Stimulated activated CD8-positive, alpha-beta memory T cell treated with anti-CD3 and anti-CD28 coated beads, Interleukin-7, amount 100 ng/mL, for 24 hours (primary cell): ENCODE results near the gene RERE.

Experiments
- DNase-seq: peaks from one replicate; pipeline ENCODE4 v3.0.0-alpha.2; 2020; ENCODE audit warnings: low read depth

Gene RERE

GRCh38 chr1:8423692-8424538 is 393.5 kb downstream of the RERE start:
- peak; percentile 26 for DNase-seq

DNA sequence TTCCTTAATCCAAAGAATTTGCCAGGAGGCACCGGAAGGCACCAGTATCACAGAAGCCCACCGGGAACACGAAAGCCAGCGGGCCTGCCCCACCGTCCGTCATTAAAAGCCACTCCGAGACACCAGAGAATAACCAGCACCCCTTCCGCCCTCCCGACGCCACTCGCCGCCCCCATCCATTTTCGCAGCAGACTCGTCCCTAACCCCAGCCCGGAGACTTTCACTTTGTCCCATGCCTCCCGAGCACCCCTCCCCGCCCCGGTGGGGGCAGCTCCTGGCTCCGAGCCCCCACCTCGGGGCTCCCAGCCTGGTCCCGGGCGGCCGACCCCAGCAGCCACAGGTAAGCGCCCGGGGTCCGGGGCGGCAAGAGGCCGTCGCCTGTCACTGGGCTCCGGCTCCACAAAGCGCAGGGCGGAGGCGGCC is 394.2 kb downstream of the RERE start:
- no peak for DNase-seq

GRCh38 chr1:8422510-8423268 is 394.8 kb downstream of the RERE start:
- no peak for DNase-seq

DNA sequence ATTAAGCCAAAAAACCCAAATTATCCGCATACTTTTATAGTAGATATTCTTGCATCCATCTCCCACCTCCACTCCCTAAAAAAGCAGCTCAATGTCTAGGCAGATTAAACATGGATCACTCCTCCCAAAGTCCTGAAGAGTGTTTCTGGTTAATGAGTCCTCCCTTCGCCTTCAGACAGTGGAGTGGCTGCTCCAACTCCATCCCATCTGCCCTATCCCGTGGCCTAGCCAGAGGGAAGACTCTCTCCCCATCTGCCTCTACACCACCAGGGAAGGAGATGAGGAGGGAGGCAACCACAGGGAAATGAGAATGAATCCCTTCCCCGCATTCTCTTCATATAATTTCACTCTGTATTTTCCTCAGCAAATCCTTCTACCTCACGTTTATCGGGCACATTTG is 395.7 kb downstream of the RERE start:
- no peak for DNase-seq

GRCh38 chr1:8420318-8420717 is 397.1 kb downstream of the RERE start:
- no peak for DNase-seq

GRCh38 chr1:8419861-8420260 is 397.6 kb downstream of the RERE start:
- DNase-seq = no peak

DNA sequence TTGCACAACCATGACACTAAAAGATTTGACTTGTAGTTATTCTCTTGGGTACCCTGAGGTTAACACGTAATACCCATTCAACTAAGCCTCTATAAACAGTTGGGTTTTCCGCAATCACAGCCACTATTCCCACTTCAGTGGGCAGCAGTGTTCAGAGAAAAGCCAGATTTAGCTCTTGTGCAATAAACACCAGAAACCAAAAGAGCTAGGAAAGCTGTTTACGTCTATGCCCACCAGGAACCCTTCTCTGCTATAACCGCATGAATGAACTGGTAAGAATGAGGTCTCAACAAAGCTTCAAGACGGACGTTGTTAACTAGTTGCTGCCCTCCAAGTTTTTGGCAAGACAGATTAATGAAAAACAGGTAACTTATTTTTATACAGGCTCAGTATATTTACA is 398.3 kb downstream of the RERE start:
- DNase-seq = no peak

- DNase-seq = no peak
These were observed 399.1 kb downstream of the RERE start for GRCh38 chr1:8418301-8418700.

DNA sequence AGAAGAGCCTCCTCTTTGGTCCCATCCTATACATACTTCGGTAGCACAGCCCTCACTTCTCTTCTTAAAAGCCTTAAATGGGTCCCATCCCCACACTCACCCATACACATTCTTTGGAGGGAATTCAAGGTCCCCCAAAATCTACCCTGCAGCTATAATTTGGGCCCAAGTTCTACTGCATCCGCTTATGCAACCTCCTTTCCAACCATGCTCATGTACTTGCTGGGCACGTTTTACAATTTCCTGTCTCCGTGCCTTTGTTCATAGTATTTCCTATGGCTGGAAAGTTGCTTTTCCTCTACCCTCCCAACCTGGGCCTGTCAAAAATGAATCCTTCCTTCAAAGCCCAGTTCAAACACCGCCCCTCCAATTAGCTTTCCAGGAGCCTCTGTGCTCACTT is 399.8 kb downstream of the RERE start:
- DNase-seq = no peak

GRCh38 chr1:8416881-8417280 is 400.6 kb downstream of the RERE start:
- no peak for DNase-seq

GRCh38 chr1:8415526-8416278 is 401.7 kb downstream of the RERE start:
- no peak for DNase-seq

DNA sequence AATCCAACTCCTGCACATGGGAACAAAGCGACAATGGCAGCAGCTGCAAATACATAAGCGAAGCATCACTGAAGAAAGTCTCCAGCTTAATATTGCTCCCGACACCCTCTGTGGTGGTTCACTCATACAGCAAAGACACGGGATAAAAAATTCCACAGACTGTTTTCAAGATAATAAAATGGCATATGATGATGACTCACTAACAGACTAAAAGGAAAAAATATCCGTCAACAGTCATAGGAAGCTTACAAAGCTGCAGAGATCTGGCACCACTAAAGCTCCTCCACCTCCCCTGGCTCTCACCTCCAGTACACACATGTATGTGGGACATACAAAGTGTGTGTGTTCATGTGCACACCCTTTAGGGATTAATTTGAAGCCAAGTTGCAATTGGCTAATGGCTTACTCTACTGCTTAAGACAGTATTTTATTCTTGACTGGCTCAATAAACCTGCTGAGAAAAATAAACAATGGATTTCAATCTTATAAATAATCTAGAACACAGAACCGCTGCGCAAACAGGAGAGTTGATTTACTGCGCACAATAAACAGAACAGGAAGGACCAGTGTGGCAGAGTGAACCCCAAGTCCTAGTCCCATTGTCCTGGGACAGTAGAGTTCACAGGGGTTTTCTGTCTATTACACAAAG is 405.1 kb downstream of the RERE start:
- no peak for DNase-seq

DNA sequence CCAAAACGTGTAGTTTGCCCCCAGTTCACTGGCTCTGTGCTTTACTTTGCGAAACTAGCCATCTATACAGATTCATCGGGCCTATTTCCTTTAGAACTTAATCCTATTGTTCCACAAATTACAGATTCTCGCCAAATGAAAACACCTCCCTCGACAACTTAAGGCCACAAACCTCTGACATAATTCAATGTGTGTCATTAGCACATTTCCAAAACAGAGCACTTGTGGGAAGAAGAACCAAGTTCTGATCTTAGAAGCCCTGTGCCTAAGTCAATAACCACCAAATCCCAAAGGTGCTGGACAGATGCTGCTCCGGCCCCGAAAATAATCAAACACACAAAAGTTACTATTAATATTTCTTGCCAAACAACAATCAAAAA is 405.6 kb downstream of the RERE start:
- no peak for DNase-seq

DNA sequence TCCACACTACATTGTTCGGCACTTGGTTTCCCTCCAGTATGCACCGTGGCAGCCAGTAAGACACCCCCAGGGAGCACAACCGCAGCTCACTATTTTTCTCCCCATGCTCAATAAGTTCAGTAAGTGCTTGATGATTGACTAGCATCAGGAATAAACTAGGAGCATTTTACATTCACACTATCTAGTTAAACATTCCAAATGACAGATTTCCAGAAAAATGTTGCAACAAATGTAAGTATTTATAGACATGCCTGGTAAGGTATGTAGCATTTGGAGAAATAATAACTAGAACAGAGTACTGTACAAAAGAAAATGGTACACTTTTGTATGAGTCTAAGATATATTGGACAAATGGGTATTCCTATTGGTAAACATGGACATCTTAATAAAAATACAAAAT is 406.6 kb downstream of the RERE start:
- DNase-seq = no peak

- no peak for DNase-seq
These were observed 407.8 kb downstream of the RERE start for GRCh38 chr1:8409606-8410005.

GRCh38 chr1:8409106-8409505 is 408.3 kb downstream of the RERE start:
- no peak for DNase-seq

DNA sequence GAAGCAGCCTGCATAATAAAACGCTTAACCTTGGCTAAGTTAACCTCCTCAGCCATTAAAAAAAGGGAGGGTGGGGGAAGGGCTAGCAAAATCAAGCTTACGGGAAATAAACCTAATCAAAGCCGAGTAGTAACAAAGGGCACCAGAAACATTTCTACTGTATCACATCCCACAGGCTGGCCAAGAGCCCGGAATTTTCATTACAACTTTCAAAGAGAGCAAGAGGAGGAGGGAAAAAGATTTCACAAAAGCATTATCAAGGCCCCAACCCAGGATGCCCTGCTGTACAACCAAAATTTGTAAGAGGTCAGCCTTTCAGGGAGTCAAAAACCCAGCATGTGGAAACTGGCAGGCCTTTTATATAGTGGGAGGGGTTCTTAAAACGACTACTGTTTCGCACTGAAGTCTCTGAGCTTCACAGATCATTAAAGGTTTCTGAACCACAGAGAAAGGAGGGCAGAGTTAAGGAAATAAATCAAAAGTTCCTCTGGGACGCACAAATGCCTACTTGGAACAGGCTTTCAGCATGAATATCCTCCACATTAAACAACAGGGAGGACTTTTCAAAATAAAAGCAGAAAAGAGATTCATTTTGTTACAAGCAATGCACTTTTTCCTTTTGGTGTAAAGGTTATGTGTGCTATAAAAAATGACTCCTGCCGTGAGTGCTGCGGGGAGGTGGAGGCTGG is 409.1 kb downstream of the RERE start:
- DNase-seq = no peak

DNA sequence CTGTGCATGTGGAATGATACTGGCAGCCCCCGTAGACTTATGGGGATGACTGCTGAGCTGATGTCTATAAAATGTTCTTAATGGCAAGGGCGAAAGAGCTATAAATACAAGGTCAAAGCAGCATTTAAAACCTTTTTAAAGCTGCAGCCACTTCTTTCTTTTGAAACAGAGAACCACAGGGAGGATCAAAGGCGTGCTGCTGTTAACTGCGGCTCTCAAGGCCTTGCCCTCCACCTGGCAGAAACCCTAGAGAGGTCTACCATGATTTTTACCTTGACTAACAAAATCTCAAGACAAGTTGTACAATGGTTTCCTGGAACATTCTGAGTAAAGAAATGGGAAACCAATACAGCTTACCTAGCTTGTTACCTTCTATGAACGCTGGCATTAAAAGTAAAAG is 409.8 kb downstream of the RERE start:
- DNase-seq = no peak

DNA sequence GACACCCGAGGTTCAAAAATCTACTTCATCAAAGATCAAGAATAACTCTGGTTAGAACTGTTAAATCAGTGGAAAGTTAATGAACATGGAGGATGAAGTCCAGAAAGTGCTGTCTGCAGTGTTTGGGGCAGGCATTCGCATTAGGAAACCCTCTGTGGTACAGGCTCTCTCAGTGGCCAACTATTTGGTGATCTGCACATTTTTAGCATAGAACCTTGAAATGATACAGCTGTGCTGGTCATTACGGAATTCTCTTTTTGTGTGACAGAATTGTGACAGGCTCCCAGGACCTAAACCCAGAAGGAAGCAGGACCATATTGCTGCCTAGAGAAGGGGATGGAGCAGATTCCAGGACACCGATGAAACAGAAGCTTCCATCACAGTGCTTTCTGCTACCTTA is 410.5 kb downstream of the RERE start:
- DNase-seq = no peak

GRCh38 chr1:8406011-8406410 is 411.4 kb downstream of the RERE start:
- DNase-seq = no peak

DNA sequence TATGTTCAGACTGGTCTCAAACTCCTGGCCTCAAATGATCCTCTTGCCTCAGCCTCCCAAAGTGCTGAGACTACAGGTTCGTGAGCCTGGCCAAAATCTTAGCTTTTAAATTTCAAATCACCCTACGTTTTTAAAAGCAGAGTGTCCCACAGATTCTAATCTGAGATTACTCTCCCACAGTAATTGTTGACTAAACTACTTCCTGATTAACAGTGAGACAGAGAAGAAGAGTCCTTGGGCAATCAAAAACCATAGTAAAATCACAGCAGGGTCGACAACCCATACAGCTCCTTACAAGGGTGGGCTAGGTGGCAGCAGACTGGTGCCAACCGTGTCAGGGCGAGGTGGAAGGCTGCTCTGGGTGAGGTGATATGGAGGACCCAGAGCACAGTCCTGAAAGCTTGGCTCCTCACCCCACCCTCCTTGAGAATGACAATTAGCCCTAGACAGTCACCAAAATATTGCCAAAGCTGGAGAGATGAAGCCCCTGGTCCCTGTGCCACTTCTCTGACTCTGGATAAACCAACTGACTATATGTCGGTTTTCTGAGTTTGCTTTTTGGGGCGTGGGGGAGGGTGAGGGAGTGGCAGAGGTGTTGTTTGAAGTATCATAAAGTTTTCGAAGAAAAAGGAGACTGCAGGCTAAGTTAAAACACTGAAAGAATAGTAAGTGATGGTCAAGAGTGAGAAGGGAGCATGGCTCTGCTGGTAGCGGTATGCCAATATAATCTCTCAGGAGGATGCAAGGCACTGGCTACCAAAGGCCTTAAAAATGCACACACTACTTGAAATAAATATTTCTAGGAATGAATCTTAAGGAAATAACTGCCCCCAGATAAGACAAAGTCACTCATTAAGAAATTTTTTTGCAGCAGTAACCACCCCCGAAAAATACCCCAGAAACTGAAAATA is 412.7 kb downstream of the RERE start:
- no peak for DNase-seq
